A172 (cell line): ENCODE results near the gene ABCC6. TPM values are rescaled to one million over a fixed set of nuclear protein-coding genes. Genes with fewer than 3 reads are reported as not detected.

Experiments used
- DNase-seq: peaks from one replicate; pipeline ENCODE4 v3.0.0-alpha.2; 2015; ENCODE audit warnings: low spot score
- total RNA-seq: library from RNA; depleted of rRNA; stranded (reverse); fragments of >200 nt; shearing (Covaris generic); gene quantifications from 2 replicates; pipeline ENCODE4 v1.2.3, GENCODE V29; 2014

ABCC6 gene
- total RNA-seq, 1 experiment from 2014 or later: not detected

DNA sequence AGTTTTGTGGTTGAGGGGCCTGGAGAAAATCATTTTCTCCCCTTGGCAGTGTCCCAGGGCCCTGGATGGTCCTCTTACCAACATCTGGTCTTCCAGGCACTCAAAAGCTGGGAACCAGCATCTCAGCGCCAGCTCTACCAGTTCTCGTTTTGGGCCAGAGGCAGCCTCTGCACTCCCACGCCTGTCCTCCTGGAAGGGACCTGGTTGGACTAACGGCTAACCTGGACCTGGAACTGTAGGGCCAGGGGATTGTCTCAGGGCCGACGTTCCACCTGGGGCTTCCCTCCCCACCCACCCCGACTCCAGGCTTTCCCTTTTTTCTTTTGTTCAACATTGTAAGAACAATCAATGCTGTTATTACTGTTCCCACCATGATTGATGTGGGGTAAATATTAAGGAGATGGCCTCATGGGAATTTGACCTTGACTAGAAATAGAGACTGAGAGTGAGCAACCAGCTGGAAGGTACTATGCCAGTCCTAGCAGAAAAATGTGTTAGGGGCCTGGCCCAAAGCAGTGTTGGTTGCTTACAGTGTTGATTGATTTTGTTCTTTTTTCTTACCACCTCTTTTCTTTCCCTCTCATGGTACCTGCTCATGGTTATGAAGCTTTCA is 81.4 kb downstream of the ABCC6 start:
- DNase-seq: no peak

DNA sequence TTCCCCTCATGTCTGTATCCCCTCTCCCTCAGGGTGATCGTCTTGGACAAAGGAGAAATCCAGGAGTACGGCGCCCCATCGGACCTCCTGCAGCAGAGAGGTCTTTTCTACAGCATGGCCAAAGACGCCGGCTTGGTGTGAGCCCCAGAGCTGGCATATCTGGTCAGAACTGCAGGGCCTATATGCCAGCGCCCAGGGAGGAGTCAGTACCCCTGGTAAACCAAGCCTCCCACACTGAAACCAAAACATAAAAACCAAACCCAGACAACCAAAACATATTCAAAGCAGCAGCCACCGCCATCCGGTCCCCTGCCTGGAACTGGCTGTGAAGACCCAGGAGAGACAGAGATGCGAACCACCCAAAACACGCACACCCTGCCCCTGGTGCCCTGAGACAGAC is 82.2 kb downstream of the ABCC6 start:
- DNase-seq: no peak

DNA sequence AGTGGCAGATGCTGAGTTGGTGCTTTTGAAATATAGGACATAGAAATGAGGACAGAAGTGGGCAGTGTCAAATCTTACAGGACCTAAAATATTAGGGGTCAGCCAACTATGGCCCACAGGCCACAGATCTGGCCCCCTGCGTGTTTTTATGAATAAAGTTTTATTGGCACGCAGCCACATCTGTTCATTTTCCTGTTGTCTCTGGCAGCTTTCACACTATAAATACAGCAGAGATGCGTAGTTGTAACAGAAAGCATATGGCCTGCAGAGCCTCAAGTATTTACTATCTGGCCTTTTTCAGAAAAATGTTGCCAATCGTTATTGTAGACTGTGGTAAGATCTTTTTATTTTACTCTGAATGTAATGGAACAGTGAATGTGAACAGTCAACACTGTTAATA is 82.8 kb downstream of the ABCC6 start:
- no peak for DNase-seq

DNA sequence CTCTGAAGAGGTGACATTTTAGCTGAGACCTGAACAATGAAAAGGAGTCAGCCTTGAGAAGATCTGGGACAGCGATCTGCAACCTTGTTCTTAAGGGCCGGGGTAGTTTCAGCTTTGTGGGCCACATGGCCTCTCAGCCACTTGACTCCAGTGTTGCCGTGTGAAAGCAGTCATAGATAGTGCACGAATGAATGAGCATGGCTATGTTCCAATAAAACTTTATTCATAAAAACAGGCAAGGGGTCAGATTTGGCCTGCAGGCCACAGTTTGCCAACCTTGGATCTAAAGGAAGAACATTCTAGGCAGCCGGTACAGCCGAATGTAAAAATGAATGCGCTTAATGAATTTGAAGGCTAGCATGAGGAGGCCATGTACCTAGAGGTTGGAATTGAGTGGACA is 83.5 kb downstream of the ABCC6 start:
- no peak for DNase-seq

DNA sequence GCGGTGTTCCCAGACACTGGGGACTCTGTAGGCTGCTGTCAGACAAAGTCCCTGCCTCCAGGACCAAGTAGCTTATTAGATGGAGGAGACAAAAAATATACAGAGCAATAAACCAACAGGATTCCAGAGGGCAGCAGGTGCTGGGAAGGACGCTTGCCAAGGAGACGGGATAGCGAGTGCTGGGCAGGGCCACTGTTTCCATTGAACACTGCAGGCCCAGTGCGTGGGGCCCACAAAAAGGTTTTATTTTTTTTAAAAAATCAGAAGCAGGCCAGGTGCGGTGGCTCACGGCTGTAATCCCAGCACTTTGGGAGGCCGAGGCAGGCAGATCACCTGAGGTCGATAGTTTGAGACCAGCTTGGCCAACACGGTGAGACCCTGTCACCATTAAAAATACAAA is 84.2 kb downstream of the ABCC6 start:
- DNase-seq: no peak

DNA sequence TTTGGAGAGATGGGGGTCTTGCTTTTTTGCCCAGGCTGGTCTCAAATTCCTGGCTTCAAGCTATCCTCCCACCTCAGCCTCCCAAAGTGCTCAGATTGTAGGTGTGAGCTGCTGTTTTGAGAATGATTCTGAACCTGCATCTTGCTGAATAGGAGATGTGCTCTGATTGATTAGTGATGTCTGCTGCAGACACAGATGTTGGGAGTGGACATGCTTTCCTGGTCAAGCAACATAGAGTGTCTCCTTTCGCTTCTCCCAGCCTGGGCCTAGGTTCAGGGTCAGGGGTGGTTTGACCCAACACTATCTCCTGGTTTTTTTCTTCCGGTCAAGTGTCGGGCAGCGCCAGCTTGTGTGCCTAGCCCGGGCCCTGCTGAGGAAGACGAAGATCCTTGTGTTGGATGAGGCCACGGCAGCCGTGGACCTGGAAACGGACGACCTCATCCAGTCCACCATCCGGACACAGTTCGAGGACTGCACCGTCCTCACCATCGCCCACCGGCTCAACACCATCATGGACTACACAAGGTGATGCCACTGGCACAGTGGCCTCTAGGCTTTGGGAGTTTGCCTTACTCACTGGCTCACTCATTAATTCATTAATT is 85.2 kb downstream of the ABCC6 start:
- no peak for DNase-seq

DNA sequence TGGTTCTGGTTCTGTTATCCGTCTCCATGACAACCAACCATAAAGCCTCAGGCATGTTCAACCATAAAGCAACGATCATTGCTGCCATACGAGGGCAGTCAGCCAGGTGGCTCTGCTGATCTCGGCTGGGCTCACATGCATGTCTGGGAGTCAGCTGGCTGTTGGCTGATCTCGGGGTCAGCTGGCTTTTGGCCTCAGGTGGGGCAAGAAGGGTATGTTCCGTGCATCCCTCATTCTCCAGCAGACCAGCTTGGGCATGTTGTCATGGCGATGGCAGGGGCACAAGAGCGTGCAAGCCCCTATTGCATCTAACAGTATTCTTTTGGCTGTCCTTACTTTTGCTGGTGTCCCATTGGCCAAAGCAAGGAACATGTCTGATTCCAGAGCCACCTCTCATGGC is 86.2 kb downstream of the ABCC6 start:
- DNase-seq: no peak

DNA sequence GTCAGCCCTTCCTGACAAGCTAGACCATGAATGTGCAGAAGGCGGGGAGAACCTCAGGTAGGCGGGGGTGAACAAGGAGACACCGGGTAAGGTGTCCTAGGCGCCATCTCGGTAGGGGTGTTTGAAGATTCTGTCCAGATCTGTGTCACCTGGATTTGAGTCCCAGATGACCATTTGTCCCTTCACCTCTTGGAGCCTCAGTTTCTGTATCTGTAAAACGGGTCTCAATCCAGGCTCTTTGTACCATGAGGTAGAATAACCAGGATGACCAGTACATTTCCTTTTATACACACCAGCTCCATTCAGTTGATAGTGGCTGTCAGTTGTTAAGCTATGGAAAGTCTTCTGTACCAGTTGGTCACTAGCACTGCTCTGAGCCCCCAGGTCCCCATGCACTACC is 86.7 kb downstream of the ABCC6 start:
- no peak for DNase-seq

DNA sequence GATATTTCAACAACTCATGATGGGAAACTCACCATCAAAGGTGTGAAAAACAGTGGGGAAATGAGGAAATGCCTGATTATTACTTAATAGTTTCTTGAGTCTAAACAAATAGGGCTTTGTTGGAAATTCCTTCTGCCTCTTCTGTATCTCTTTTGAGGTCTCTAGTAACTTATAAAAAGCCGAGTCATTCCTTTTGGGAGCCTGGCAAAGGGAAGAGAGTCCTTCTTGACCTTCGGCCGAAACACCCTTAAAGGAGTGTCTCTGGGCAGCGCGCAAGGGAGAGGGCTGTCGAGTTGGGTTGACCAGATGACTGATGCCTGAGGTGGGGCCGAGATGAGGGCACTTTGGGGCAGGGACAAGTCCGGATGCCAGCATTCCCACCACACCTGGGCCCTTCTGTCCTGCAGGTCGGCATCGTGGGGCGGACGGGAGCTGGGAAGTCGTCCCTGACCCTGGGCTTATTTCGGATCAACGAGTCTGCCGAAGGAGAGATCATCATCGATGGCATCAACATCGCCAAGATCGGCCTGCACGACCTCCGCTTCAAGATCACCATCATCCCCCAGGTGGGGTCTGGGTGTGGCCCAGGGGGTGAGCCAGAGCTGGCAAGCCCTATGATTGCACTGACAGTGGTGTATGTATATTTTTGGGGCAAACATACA is 89.2 kb downstream of the ABCC6 start:
- DNase-seq: no peak

DNA sequence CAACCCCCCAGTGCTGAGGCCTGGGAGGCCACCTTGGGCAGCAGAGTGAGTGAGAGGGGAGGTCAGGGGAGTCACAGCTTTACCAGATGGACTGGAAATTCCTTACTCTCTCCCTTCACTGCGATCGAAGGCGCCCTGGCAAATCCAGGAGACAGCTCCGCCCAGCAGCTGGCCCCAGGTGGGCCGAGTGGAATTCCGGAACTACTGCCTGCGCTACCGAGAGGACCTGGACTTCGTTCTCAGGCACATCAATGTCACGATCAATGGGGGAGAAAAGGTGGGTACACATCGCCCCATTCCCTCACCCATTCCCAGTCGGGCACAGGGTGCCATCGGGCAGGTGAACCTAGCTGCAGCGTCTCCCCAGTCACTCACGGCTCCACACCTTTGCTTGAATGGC is 91.6 kb downstream of the ABCC6 start:
- no peak for DNase-seq

DNA sequence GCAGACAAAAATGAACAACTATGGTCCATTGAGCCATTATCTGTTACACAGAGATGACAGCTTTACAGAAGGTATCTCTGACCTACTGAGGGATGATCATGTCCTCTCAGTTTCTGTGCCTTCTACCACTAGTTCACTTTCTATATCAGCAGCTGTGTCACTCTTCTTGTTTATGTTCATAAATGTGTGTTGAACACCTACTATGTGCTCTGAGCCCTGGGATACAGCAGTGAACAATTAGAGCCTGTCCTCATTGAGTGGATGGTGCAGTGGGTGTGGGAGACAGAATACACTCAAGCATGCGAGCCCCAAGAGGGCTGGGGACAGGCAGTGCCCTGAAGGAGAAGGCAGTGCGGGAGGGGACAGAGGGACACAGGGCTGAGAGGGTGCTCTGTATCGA is 92.1 kb downstream of the ABCC6 start:
- DNase-seq: no peak

DNA sequence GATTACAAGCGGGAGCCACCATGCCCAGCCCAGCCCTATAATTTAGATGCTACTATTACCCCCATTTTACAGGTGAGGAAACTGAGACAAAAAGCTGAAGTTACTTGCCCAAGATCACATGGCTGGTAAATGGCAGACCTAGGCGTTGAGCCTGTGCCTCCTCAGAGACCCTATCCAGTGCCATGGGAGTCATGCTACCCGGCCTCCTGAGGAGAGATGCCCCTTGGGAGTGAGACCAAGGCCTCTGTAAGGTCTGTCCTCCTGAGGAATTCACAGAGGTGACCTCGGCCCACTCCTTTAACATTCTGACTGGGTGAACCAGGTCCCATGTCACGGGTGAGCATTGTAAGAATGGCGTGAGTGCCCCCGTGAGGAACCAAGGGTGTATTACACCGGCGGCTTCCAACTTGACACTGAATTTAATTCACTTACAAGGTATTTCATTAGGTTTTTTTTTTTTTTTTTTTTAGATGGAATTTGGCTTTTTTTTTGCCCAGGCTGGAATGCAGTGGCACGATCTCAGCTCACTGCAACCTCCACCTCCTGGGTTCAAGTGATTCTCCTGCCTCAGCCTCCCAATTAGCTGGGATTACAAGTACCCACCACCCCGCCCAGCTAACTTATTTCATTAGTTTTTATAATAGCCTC is 95.7 kb downstream of the ABCC6 start:
- peak; percentile 68 for DNase-seq

DNA sequence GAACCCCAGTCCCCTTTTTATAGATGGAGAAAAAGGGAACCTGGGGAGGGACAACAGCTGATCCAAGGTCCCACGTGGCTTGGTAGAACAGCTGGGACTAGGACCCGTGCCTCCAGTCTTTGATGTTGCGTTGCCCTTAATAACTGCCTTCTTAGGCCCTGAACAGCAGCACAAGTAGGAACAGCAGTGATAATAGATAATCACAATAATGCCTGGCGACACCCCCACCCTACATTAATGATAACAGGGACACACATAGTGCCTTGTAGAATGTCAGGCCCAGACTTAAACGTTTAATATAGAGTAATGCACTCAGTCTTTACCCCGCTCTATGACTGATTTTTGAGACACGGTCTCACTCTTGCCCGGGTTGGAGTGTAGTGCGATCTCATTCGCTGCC is 96.4 kb downstream of the ABCC6 start:
- no peak for DNase-seq

DNA sequence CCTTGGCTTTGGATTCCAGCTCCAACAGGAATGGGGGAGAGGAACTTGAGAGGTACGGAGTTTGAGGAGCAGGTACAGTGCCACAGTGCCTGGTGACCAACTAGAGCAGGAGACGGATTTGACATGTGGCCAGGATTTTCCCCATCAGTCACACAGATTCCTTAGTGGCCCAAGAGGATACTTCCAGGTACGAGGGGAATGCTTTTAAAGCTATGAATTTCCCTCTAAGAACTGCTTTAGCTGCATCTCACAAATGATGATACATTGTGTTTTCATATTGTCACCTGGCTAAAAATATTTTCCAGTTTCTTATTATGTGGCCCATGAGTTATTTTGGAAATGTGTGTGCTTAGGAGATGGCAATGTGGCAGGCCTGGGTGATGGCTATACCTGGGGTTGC is 98.3 kb downstream of the ABCC6 start:
- no peak for DNase-seq

DNA sequence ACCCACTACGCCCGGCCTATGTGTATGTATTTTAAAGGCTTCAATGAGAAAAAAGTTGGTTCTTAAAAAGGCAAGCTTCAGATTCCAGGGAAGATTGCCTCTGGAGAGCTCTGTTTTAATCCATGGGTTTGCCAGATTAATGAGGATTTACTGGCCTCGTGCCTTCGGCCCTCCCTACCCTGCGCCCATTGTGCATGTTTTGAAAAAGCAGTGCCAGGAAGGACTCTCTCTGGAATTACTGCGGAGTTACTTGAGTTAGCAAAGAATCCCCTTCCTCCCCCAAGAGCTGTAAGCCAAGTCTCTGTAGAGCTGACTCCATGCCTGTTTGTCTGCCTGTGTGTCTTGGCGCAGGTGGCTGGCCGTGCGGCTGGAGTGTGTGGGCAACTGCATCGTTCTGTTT is 98.9 kb downstream of the ABCC6 start:
- DNase-seq: no peak

DNA sequence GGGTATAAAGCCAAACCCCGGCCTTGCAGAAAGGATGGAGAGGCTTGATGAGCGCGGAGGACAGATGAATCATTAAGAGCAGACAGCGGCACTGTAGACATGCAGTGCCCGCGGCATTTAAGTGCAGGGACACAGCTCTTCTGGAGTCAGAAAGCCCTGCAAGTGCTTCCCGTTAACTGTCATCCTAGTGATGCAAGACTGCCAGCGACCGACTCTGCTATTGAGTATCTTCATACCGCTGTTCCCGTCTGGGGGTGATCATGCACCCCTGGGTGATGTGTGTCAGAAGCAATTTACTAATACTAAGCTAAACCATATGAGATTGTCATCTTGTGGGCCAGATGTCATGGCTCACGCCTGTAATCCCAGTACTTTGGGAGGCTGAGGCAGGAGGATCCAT is 101.0 kb downstream of the ABCC6 start:
- DNase-seq: no peak

DNA sequence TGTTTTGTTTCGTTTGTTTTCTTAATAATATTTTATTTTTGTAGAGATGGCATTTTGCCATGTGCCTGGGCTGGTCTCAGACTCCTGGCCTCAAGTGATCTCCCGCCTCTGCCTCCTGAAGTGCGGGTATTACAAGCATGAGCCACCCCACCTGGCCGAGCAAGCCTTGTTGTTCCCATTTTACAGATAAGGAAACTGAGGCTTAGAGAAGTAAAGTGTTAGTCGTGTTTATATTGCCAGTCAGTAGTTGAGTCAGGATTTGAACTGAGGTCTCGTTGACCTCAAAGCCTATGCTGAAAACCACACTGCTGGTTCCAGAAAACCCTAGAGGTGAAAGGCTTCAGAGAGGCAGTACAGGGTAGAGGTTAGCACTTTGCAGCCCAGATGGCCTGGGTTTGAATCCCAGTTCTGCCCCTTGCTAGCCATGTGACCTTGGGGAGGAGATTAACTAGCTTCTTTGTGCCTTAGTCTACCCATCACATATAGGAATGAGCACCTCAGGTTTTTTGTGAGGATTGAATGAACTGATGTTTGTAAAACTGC is 102.0 kb downstream of the ABCC6 start:
- DNase-seq: no peak

DNA sequence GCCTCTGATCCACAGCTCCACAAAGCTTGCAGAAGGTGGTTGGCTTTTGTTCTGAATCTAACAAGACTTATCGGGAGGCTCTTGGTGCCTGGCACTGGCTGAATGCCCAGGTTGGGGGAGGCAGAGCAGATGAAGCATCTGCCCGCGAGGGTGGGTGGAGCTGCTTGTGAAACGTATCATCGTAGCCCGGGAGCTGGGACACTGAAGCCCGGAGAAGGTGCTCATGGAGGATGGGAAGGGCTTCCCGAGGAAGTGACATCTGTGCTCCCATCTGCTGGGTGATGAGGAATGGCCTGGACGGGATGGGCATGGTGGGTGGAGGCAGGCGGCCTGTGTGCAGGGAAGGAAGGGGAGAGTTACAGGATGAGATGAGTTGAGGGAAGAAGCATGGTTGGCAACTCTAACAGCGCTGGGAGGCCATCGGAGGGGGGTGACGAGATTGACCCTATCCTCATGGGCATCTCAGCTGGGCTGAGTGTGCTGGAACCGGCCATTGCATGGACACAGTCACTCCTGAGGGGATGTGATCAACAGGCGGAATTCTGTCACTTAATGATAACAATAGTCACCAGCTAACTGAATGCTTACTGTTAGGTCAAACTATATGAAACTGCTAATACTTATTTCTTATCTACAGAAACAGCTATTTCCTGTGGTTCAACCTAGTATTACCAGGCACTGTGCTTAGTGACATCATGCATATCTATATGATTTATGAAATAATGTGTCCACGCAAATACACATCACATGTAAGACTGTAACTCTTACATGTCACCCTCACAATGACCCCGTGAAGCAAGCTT is 102.7 kb downstream of the ABCC6 start:
- DNase-seq: no peak

DNA sequence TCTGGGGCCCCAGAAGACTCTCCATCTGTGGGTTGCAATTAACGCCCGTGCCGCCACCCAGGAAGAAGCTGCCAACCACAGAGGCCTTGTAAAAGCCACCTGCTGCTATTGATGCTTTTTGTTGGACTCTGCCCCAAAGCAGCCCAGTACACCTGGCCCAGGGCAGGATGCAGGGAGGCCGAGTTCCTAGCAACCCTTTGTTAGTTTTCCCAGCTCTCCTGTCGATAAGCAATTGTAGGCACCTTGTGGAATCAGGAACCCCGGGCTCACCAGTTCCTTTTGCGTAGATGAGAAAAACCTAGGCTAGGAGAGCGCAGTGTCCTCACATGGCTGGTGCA is 103.3 kb downstream of the ABCC6 start:
- DNase-seq: no peak

DNA sequence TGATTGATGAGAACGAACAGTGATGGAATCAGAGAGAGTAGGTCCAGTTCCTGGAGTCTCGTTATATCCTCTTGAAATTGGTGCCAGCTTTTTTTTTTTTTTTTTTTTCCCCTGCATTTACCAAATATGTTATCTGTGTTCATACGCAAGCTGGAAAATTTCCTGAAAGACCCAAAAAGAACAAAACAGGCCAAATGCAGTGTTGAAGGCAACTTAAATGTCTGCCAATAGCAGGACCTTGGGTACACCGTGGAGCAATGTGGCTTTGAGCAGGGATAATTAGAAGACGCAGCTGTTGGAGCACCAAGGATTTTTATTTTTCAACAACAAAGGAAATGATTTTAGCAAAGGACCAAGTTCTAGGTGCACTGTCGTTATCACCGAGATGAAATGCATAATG is 105.0 kb downstream of the ABCC6 start:
- DNase-seq: no peak

DNA sequence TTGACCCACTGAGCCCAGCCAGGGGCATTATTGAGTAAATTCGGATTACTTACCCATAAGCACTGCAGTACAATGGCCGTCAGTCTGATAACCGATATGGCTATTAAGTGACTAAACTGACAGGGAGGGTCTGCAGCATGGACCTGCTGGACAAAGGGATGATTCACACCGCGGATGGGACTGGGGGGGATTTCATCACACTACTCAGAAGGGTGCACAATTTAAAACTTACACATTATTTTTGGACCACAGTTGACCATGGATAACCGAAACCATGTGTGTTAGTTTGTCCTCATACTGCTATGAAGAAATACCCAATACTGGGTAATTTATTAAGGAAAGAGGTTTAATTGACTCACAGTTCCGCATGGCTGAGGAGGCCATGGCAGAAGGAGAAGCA is 106.5 kb downstream of the ABCC6 start:
- DNase-seq: no peak

DNA sequence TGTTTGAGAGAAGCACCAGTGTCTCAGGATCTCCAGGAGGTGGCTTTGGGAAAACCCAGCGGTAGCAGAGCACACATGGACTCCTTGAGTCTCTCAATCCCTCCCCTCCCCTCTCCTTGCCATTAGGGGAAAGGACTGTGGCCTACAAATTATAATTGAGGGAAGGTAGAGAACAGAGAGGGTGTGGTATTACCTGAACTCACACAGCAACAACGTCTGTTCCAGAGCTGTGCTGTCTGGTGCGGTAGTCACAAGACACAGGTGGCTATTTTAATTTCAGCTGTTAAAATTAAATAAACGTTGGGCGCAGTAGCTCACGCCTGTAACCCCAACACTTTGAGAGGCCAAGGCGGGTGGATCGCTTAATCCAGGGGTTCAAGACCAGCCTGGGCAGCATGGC is 110.2 kb downstream of the ABCC6 start:
- DNase-seq: no peak
